Measurements from ENCODE around the gene DYRK3. TPM values are rescaled to one million over a fixed set of nuclear protein-coding genes. Genes with fewer than 3 reads are reported as not detected.

Gene DYRK3
- total and polyA plus RNA-seq, 9 of the 15 experiments (the other 6 are each of a cell fraction or from before 2014, with no cell fraction given): 4.5 to 33.7 (median 25.7) TPM

DNA sequence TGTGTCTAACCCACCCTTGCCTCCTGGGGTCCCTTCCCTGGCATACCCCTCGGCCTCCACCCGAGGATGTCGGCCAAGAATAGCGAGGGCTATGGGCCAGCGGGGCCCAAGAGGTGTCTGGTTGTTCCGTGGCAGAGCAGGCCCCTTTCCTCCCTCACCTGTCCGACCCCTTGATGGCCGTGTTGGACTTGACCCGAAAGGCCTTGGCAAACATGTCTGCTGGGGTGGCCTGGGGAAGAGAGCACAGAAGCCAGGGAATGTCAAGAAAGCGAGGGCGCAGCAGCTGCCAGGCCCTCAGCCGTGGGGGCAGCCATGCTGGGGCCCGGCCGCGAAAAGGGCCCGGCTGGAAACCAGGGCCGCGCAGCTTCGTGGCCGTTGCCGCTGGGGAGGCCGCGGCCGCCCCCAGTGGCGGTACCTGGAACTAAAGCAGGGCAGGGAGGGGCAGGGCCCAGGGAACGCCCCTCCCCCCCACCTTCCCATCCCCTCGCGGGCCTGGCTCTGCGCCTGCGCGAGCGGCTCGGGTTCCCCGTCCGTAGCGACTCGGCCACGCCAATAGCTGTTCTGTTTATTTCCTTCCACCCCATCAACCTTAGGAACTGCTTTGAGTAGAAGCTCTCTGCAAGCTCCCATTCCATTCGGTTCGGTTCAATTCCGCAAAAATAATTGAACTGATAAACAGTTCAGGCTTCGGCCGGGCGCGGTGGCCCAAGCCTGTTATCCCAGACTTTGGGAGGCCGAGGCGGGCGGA lies 23.0 kb upstream of the DYRK3 start, which contains the start of gene EIF2D (continued):
- TF ChIP-seq, protein P1, sequence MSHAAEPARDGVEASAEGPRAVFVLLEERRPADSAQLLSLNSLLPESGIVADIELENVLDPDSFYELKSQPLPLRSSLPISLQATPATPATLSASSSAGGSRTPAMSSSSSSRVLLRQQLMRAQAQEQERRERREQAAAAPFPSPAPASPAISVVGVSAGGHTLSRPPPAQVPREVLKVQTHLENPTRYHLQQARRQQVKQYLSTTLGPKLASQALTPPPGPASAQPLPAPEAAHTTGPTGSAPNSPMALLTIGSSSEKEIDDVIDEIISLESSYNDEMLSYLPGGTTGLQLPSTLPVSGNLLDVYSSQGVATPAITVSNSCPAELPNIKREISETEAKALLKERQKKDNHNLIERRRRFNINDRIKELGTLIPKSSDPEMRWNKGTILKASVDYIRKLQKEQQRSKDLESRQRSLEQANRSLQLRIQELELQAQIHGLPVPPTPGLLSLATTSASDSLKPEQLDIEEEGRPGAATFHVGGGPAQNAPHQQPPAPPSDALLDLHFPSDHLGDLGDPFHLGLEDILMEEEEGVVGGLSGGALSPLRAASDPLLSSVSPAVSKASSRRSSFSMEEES (CRISPR knock-in tag; IDR thresholded peaks at IDR 0.05): no peak
- TF ChIP-seq E2F4 (CRISPR knock-in tag; IDR thresholded peaks at IDR 0.05; ENCODE audit: low read depth) (peak; percentile 70; the same call in 1 of the 2 replicates), ARID1B (IDR thresholded peaks at IDR 0.05) (peak; percentile 44; the same call in 1 of the 2 replicates), MAFK (IDR thresholded peaks at IDR 0.05; ENCODE audit: low read length) (peak; percentile 32; the same call in 1 of the 2 replicates), ZFP1 (CRISPR knock-in tag; IDR thresholded peaks at IDR 0.05) (no peak), ZC3H11A (IDR thresholded peaks at IDR 0.05; ENCODE audit: low read depth, low read length) (peak; percentile 96), FOXP1 (CRISPR knock-in tag; IDR thresholded peaks at IDR 0.05) (peak; percentile 97), GTF2F1 (IDR thresholded peaks at IDR 0.05; ENCODE audit: low read depth, low read length) (peak; percentile 92), ZBTB1 (CRISPR knock-in tag; IDR thresholded peaks at IDR 0.05; ENCODE audit: borderline replicate concordance, low read depth) (peak; percentile 90), TBL1XR1 (IDR thresholded peaks at IDR 0.05; ENCODE audit: low read length in 2 of 2) (peak; percentile 77 to 88; a peak in 2 of 4 replicates), GATAD2A (IDR thresholded peaks at IDR 0.05) (peak; percentile 71; the same call in 1 of the 2 replicates), HNRNPLL (IDR thresholded peaks at IDR 0.05; ENCODE audit: low read depth, low read length, poor library complexity, severe bottlenecking) (no peak), HCFC1 (IDR thresholded peaks at IDR 0.05; ENCODE audit: low read depth, low read length) (peak; percentile 95), SIN3B (IDR thresholded peaks at IDR 0.05; ENCODE audit: low read depth) (peak; percentile 100), KLF16 (IDR thresholded peaks at IDR 0.05) (peak; percentile 57; the same call in 1 of the 2 replicates), SIRT6 (IDR thresholded peaks at IDR 0.05; ENCODE audit: low read depth, low read length) (no peak), EP300 (IDR thresholded peaks at IDR 0.05; ENCODE audit: low read length) (no peak), CGGBP1 (CRISPR knock-in tag; IDR thresholded peaks at IDR 0.05) (peak; percentile 95), CREM (IDR thresholded peaks at IDR 0.05; ENCODE audit: low read depth) (peak; percentile 83), HOXB6 (CRISPR knock-in tag; IDR thresholded peaks at IDR 0.05; ENCODE audit: borderline replicate concordance) (no peak), NR3C1 (CRISPR knock-in tag; IDR thresholded peaks at IDR 0.05) (peak; percentile 84)
- TF ChIP-seq, protein P2, sequence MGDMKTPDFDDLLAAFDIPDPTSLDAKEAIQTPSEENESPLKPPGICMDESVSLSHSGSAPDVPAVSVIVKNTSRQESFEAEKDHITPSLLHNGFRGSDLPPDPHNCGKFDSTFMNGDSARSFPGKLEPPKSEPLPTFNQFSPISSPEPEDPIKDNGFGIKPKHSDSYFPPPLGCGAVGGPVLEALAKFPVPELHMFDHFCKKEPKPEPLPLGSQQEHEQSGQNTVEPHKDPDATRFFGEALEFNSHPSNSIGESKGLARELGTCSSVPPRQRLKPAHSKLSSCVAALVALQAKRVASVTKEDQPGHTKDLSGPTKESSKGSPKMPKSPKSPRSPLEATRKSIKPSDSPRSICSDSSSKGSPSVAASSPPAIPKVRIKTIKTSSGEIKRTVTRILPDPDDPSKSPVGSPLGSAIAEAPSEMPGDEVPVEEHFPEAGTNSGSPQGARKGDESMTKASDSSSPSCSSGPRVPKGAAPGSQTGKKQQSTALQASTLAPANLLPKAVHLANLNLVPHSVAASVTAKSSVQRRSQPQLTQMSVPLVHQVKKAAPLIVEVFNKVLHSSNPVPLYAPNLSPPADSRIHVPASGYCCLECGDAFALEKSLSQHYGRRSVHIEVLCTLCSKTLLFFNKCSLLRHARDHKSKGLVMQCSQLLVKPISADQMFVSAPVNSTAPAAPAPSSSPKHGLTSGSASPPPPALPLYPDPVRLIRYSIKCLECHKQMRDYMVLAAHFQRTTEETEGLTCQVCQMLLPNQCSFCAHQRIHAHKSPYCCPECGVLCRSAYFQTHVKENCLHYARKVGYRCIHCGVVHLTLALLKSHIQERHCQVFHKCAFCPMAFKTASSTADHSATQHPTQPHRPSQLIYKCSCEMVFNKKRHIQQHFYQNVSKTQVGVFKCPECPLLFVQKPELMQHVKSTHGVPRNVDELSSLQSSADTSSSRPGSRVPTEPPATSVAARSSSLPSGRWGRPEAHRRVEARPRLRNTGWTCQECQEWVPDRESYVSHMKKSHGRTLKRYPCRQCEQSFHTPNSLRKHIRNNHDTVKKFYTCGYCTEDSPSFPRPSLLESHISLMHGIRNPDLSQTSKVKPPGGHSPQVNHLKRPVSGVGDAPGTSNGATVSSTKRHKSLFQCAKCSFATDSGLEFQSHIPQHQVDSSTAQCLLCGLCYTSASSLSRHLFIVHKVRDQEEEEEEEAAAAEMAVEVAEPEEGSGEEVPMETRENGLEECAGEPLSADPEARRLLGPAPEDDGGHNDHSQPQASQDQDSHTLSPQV (IDR thresholded peaks at IDR 0.05): peak; percentile 86
